IMR-90 (cell line): ENCODE results near the gene SPAG8. TPM values are rescaled to one million over a fixed set of nuclear protein-coding genes. Genes with fewer than 3 reads are reported as not detected.

Source experiments
- ATAC-seq: fragments of 200-7000 bp; cut with Tn5 transposase; 2 replicates; pipeline ENCODE4 v1.9.1; 2020; ENCODE audit warnings: low read depth, mild to moderate bottlenecking, moderate library complexity
- BruUV-seq: library from RNA; stranded (reverse); fragments of 400-500 nt; replicated peaks from 2 replicates; lab custom pipeline; 2021; lab: Mats Ljungman, UMichigan
- CTCF ChIA-PET: fragments of 300-600 bp; formaldehyde crosslinking; extraction: SDS; loops from one replicate; lab custom pipeline; 2021; ENCODE audit warnings: antibody characterized with exemption; lab: Yijun Ruan, JAX
- POLR2A ChIA-PET: fragments of 300-600 bp; sonication (Branson Sonifier 250); formaldehyde crosslinking; loops from one replicate; lab custom pipeline; 2022; ENCODE audit warnings: antibody characterized with exemption; ENCODE audit not compliant: unreplicated experiment; lab: Charles Lee
- DNase-seq: peaks from one replicate; pipeline ENCODE4 v3.0.0; 2013
- H2AFZ ChIP-seq: replicated peaks from 2 replicates; pipeline ENCODE3; 2013; ENCODE audit warnings: low read length, mild to moderate bottlenecking; ENCODE audit not compliant: poor library complexity
- H2AK5ac ChIP-seq: 2 replicates; pipeline ENCODE4 v1.6.1; 2013; ENCODE audit warnings: low read depth, low read length, inconsistent platforms
- H2AK9ac ChIP-seq: replicated peaks from 2 replicates; pipeline ENCODE3; 2013; ENCODE audit warnings: mild to moderate bottlenecking, low read depth, low read length, moderate library complexity; ENCODE audit not compliant: poor library complexity
- H2BK120ac ChIP-seq: 2 replicates; pipeline ENCODE4 v1.6.1; 2013; ENCODE audit warnings: low read depth, low read length, inconsistent platforms
- H2BK15ac ChIP-seq: 3 replicates; pipeline ENCODE4 v1.6.1; 2013; ENCODE audit warnings: low read depth, low read length, inconsistent platforms
- H2BK20ac ChIP-seq: 2 replicates; pipeline ENCODE4 v1.6.1; 2013; ENCODE audit warnings: low read depth, mild to moderate bottlenecking, inconsistent platforms, low read length, moderate library complexity
- H2BK5ac ChIP-seq: 2 replicates; pipeline ENCODE4 v1.6.1; 2013; ENCODE audit warnings: mild to moderate bottlenecking, low read depth, low read length, inconsistent platforms; ENCODE audit not compliant: poor library complexity, severe bottlenecking
- H3K14ac ChIP-seq: replicated peaks from 2 replicates; pipeline ENCODE4 v1.6.1; 2013; ENCODE audit warnings: low read depth, low read length, inconsistent platforms
- H3K18ac ChIP-seq: 2 replicates; pipeline ENCODE4 v1.6.1; 2013; ENCODE audit warnings: low read depth, low read length, control low read depth
- H3K23ac ChIP-seq: 2 replicates; pipeline ENCODE4 v1.6.1; 2013; ENCODE audit warnings: low read depth, low read length, inconsistent platforms
- H3K27ac ChIP-seq: 2 replicates; pipeline ENCODE4 v1.5.1; 2013; ENCODE audit warnings: mild to moderate bottlenecking, control low read depth, low read length; ENCODE audit not compliant: insufficient read depth
- H3K27me3 ChIP-seq: 2 replicates; pipeline ENCODE4 v1.6.1; 2013; ENCODE audit warnings: low read length; ENCODE audit not compliant: control insufficient read depth, insufficient read depth
- H3K36me3 ChIP-seq: 2 replicates; pipeline ENCODE4 v1.6.1; 2013; ENCODE audit warnings: low read length, mixed read lengths; ENCODE audit not compliant: control insufficient read depth, insufficient read depth
- H3K4ac ChIP-seq: 2 replicates; pipeline ENCODE4 v1.6.1; 2013; ENCODE audit warnings: low read depth, low read length, inconsistent platforms
- H3K4me1 ChIP-seq: 2 replicates; pipeline ENCODE4 v1.6.1; 2013; ENCODE audit warnings: low read length, mixed read lengths; ENCODE audit not compliant: control insufficient read depth, insufficient read depth
- H3K4me2 ChIP-seq: 2 replicates; pipeline ENCODE4 v1.6.1; 2013; ENCODE audit warnings: low read depth, mild to moderate bottlenecking, control low read depth, low read length, moderate library complexity
- H3K4me3 ChIP-seq: 2 replicates; pipeline ENCODE4 v1.5.1; 2013; ENCODE audit warnings: low read depth, mild to moderate bottlenecking, control low read depth, low read length, moderate library complexity; ENCODE audit not compliant: insufficient read depth
- H3K56ac ChIP-seq: 2 replicates; pipeline ENCODE4 v1.6.1; 2013; ENCODE audit warnings: low read length, inconsistent platforms; ENCODE audit not compliant: insufficient read depth; ENCODE audit errors: extremely low read depth
- H3K79me1 ChIP-seq, 2 experiments: 2 replicates each; pipeline ENCODE4 v1.6.1; 2013; ENCODE audit warnings: low read length in 2 of 2, inconsistent platforms in 1 of 2, low read depth in 1 of 2
- H3K9ac ChIP-seq: 2 replicates; pipeline ENCODE4 v1.6.1; 2013; ENCODE audit warnings: low read depth, low read length, control low read depth
- H3K9me1 ChIP-seq: 2 replicates; pipeline ENCODE4 v1.6.1; 2013; ENCODE audit warnings: low read length, inconsistent platforms; ENCODE audit not compliant: insufficient read depth
- H3K9me3 ChIP-seq: 2 replicates; pipeline ENCODE4 v1.6.1; 2013; ENCODE audit warnings: low read length; ENCODE audit not compliant: control insufficient read depth, insufficient read depth
- H4K20me1 ChIP-seq: 2 replicates; pipeline ENCODE4 v1.6.1; 2013; ENCODE audit warnings: low read length, inconsistent platforms; ENCODE audit not compliant: insufficient read depth
- H4K5ac ChIP-seq: 2 replicates; pipeline ENCODE4 v1.6.1; 2013; ENCODE audit warnings: mild to moderate bottlenecking, low read depth, low read length, control low read depth
- H4K8ac ChIP-seq, 2 experiments: 2 replicates each; pipeline ENCODE4 v1.6.1; 2013; ENCODE audit warnings: low read depth in 2 of 2, low read length in 2 of 2, control low read depth in 1 of 2, inconsistent platforms in 1 of 2
- H4K91ac ChIP-seq: 2 replicates; pipeline ENCODE4 v1.6.1; 2013; ENCODE audit warnings: low read depth, low read length, inconsistent platforms; ENCODE audit not compliant: insufficient read depth
- ELK1 ChIP-seq: fragments of 150-350 bp; IDR thresholded peaks from 2 replicates; pipeline ENCODE4 v1.6.1; 2016; ENCODE audit warnings: low read depth, mild to moderate bottlenecking, low read length, moderate library complexity, borderline replicate concordance
- FOS ChIP-seq: fragments of 150-350 bp; IDR thresholded peaks from 2 replicates; pipeline ENCODE4 v1.6.1; 2016; ENCODE audit warnings: low read depth, low read length
- WGBS, 2 experiments: methylation state at CpG; one replicate each; pipeline versions ENCODE4 v1.1.5 to v1.1.7; 2013; ENCODE audit warnings: missing lambda C conversion rate in 2 of 2; ENCODE audit not compliant: insufficient read length in 1 of 2; ENCODE audit errors: extremely low coverage in 2 of 2; 5-methylcytosine and 5-hydroxymethylcytosine counted together
- dilution Hi-C: fragments of 300-500 bp; cut with HindIII; formaldehyde crosslinking; loops from one replicate; pipeline ENCODE4 v1.14.3; 2018; ENCODE audit warnings: low sequenced_read_pairs; ENCODE audit not compliant: unreplicated experiment
- in situ Hi-C: fragments of 300-500 bp; cut with MboI; formaldehyde crosslinking; loops from 3 replicates; pipeline ENCODE4 v1.14.3; 2019; ENCODE audit warnings: low sequenced_read_pairs, inconsistent platforms, mixed read lengths
- intact Hi-C: fragments of 100-400 bp; cut with micrococcal nuclease; formaldehyde crosslinking; loops from 2 replicates; pipeline ENCODE4 v1.10.0; 2022
- polyA plus RNA-seq, 3 experiments: library from polyadenylated mRNA; depleted of rRNA; stranded (reverse); fragments of >200 nt; gene quantifications; 2 replicates each; pipeline ENCODE4 v1.2.3, GENCODE V29; 2012; ENCODE audit warnings: low replicate concordance in 1 of 3
- total RNA-seq: library from RNA; depleted of rRNA; stranded (reverse); fragments of >200 nt; gene quantifications from 2 replicates; pipeline ENCODE4 v1.2.3, GENCODE V29; 2012

The SPAG8 gene
- total and polyA plus RNA-seq, 2 of the 4 experiments (the other 2 are of a cell fraction) = 0.72 to 0.84 TPM

GRCh38 chr9:35861161-35861897 lies 49.3 kb upstream of the SPAG8 start:
- intact Hi-C loops = no loop called here
- 100% methylated on average over 1 of the region's 12 CpGs; no CpG with 5 or more reads in 1 of the 2 experiments for WGBS, 2 experiments
- dilution Hi-C loops = no loop called here
- Histone ChIP-seq H3K9me1 (no peaks in the 10 kb centered on the region), H4K20me1 (no peaks in the 10 kb centered on the region), H3K4me2 (no peak overlapping the region), H2BK5ac (no peak overlapping the region), H3K4me3 (no peak overlapping the region), H2AK5ac (no peak overlapping the region), H3K4me1 (no peaks in the 10 kb centered on the region), H3K4ac (no peak overlapping the region), H4K91ac (no peak overlapping the region), H3K9ac (no peak overlapping the region), H3K79me1 (no peaks in the 10 kb centered on the region), H2AFZ (no peak overlapping the region), H3K27ac (no peak overlapping the region), H3K23ac (no peak overlapping the region), H4K8ac (no peak overlapping the region), H3K27me3 (peaks cover 39% of the 10 kb centered on the region), H4K5ac (no peak overlapping the region), H3K14ac (no peak overlapping the region), H3K36me3 (no peaks in the 10 kb centered on the region), H2AK9ac (no peak overlapping the region), H3K9me3 (no peaks in the 10 kb centered on the region), H3K18ac (no peak overlapping the region), H2BK15ac (no peak overlapping the region), H2BK20ac (no peak overlapping the region), H2BK120ac (no peak overlapping the region), H3K56ac (no peak overlapping the region)
- CTCF ChIA-PET = no interaction called here
- no peak for ATAC-seq
- BruUV-seq = no TSS peak
- TF ChIP-seq ELK1 = no peak
- TF ChIP-seq FOS = no peak
- DNase-seq = no peak
- POLR2A ChIA-PET = no interaction called here
- in situ Hi-C loops = no loop called here
